KG1 (cell line): ENCODE measurements around the gene KIF26B.

Experiments
- DNase-seq: peaks from one replicate; lab custom pipeline; 2025; lab: John Stamatoyannopoulos, UW

Gene KIF26B

GRCh38 chr1:245512181-245512888 lies 357.6 kb downstream of the KIF26B start:
- DNase-seq, result no peak

GRCh38 chr1:245512980-245513578 lies 358.3 kb downstream of the KIF26B start:
- DNase-seq, result no peak

- DNase-seq, result no peak
Observed at GRCh38 chr1:245516284-245516759, 361.5 kb downstream of the KIF26B start.

- no peak for DNase-seq
Observed at GRCh38 chr1:245520611-245521010, 365.8 kb downstream of the KIF26B start.

- DNase-seq, result no peak
Observed at GRCh38 chr1:245526141-245526540, 371.4 kb downstream of the KIF26B start.

GRCh38 chr1:245528258-245528635 lies 373.5 kb downstream of the KIF26B start:
- no peak for DNase-seq

- no peak for DNase-seq
Observed at GRCh38 chr1:245530937-245531336, 376.2 kb downstream of the KIF26B start.

- no peak for DNase-seq
Observed at GRCh38 chr1:245537992-245538391, 383.2 kb downstream of the KIF26B start.

- no peak for DNase-seq
Observed at GRCh38 chr1:245538671-245539070, 383.9 kb downstream of the KIF26B start.

GRCh38 chr1:245541369-245541768 lies 386.6 kb downstream of the KIF26B start:
- DNase-seq, result no peak

- DNase-seq, result no peak
Observed at GRCh38 chr1:245542365-245542764, 387.6 kb downstream of the KIF26B start.

- DNase-seq, result no peak
Observed at GRCh38 chr1:245544236-245544635, 389.5 kb downstream of the KIF26B start.

- no peak for DNase-seq
Observed at GRCh38 chr1:245546875-245547274, 392.1 kb downstream of the KIF26B start.

- no peak for DNase-seq
Observed at GRCh38 chr1:245549996-245550719, 395.4 kb downstream of the KIF26B start.

GRCh38 chr1:245550720-245551043 lies 395.9 kb downstream of the KIF26B start:
- DNase-seq, result no peak

GRCh38 chr1:245551536-245551935 lies 396.8 kb downstream of the KIF26B start:
- DNase-seq, result no peak

GRCh38 chr1:245552331-245552730 lies 397.5 kb downstream of the KIF26B start:
- DNase-seq, result no peak

GRCh38 chr1:245556057-245556456 lies 401.3 kb downstream of the KIF26B start:
- no peak for DNase-seq

GRCh38 chr1:245558069-245558468 lies 403.3 kb downstream of the KIF26B start:
- DNase-seq, result no peak

- no peak for DNase-seq
Observed at GRCh38 chr1:245560316-245560859, 405.6 kb downstream of the KIF26B start.

GRCh38 chr1:245561665-245562234 lies 407.0 kb downstream of the KIF26B start:
- DNase-seq, result no peak

GRCh38 chr1:245566134-245566533 lies 411.3 kb downstream of the KIF26B start:
- no peak for DNase-seq

- DNase-seq, result no peak
Observed at GRCh38 chr1:245566952-245567351, 412.2 kb downstream of the KIF26B start.
